GM10266 (cell line): ENCODE measurements around the gene KCNE1.
"Not testable (repeated sequence)": the region's sequence is repeated elsewhere in the genome, so short reads cannot be mapped to it uniquely, and the experiment has no call there.

Experiments
- DNase-seq: peaks from one replicate; pipeline ENCODE4 v3.0.0; 2012; ENCODE audit errors: extremely low spot score

The KCNE1 gene

DNA sequence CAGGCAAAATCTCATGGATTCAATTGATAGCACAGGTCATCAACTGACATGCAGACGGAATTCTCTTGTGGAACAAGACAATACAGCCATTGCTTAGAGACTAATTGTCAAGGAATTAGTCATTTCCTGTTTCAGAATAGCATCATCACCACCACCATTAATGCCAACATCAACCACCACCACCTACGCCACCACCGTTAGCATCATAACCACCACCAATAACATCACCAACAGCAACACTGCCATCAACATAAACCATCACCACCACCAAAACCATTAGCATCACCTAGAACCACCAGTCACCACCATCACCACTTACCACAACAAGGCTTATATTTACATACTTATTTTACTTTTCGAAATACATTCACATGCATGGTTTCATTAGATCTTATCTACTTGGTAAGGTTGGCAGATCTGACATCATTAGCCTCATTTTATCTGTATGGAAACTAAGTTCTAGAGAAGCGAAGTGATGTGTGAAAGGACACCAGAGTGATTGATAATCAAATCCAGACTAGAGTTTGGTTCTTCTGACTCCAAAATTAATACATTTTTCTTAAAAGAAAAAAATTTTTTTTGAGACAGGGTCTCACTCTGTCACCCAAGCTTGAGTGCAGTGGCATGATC lies 94.4 kb downstream of the KCNE1 start:
- not testable (repeated sequence) for DNase-seq

DNA sequence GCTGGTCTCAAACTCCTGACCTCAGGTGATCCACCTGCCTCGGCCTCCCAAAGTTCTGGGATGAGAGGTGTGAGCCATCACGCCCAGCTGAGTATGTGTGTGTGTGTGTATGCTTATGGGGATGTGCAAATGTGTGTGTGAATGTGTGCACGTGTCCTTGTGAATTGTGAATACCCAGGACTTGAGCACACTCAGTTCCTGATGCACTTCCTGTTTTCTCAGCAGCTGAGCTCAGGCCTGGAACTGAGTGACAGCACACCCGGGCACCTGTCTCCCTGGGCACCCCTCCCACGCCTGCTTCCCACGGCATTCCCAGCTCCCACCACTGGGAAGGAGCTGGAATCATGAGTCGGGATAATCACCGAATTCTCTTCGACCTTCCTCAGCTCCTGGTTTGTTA lies 104.7 kb downstream of the KCNE1 start:
- DNase-seq: not testable (repeated sequence)

DNA sequence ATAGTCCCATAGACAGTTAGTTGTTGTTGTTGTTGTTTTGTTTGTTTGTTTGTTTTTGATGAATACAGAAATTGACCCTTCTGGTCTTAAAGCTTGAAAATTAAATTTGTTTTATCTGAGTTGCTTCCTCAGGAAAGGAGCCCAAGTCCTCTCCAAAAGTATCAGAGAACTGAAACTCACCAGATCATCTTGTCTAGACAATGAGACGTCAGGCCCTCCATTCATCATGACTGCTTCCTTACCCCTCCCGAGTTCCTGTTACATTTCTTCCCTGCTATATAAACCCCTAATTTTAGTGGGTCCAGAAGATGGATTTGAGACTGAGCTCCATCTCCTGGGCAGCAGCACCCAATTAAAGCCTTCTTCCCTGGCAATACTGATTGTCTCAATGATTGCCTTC lies 105.3 kb downstream of the KCNE1 start:
- DNase-seq: not testable (repeated sequence)

DNA sequence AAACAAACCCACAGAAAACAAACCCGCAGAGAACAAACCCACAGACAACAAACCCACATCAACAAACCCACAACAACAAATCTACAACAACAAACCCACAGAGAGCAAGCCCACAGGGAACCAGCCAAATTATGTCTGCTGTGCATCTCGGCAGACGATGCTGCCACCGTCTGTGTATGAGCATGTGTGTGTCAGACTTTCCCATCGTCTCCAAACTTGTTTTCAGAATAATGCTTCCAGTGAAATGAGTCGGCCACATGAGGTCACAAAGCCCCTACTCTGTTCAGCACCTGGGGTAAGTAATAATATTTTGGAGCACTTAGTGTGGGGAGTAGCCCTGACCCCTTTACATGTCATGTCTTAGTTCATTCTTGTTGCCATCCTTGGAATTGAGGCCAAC lies 105.9 kb downstream of the KCNE1 start:
- DNase-seq: not testable (repeated sequence)

DNA sequence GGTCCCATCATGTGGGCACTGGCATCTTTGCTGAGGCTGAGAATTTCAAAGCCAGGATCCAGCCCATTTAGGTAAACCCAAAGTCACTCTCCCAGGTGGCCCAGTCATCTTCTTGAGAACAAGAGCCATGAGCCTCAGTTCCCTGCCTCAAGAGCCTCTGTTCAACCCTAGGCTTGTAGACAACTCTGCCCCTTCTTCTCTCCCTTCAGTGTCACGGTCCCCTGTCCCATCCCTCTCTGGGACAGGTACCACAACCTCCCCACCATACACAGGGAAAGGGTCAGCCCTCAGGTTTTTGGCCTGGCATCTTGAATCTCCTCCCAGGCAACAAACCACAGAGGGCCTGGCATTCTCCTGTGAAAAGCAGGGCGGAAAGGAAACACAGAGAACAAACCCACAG lies 106.3 kb downstream of the KCNE1 start:
- DNase-seq: not testable (repeated sequence)

DNA sequence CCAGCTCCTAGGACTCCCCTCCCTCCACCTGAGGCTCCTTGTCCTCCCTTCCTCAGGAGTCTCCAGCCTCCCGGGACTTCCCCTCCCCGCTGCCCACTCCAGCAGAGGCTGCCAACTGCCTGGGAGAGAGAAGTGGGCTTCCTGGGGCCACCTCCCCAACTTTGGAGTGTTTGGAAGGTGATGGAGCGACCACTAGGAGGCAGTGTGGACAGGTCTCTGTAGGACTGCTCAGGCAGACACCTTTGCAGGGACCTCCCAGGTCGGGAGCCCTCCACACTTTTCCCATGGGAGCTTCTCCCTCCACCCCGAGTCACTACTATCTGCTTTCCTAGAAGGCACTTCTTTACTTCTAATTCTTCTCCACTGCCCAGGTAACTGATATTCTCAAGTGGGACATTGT lies 107.3 kb downstream of the KCNE1 start:
- not testable (repeated sequence) for DNase-seq

DNA sequence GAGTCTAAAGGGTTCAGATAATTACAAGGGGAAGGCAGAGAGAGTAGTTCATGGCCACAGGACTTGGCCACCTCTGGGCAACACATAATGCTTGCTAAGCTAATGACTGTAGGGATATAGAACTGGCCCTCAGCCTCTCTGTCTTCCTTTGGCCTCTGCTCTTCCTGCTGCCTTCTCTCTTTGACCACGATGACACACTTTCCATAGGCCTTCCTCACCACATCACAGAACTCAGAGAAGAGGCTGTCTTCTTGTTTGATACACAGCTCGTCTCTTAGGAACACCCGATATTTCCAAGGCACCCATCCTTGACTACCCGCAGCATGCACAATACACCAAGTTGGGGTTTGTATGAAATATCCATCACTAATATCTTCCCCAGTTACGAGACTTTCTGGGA lies 111.5 kb downstream of the KCNE1 start:
- DNase-seq: not testable (repeated sequence)
